ENCODE measurements around the gene PSIP1. TPM values are rescaled to one million over a fixed set of nuclear protein-coding genes. Genes with fewer than 3 reads are reported as not detected.
"Not testable (repeated sequence)": the region's sequence is repeated elsewhere in the genome, so short reads cannot be mapped to it uniquely, and the experiment has no call there.

The PSIP1 gene
- total RNA-seq (2014; rRNA removed; shearing (Covaris generic)) = 48.2 and 54.5 TPM in 2 replicates

DNA sequence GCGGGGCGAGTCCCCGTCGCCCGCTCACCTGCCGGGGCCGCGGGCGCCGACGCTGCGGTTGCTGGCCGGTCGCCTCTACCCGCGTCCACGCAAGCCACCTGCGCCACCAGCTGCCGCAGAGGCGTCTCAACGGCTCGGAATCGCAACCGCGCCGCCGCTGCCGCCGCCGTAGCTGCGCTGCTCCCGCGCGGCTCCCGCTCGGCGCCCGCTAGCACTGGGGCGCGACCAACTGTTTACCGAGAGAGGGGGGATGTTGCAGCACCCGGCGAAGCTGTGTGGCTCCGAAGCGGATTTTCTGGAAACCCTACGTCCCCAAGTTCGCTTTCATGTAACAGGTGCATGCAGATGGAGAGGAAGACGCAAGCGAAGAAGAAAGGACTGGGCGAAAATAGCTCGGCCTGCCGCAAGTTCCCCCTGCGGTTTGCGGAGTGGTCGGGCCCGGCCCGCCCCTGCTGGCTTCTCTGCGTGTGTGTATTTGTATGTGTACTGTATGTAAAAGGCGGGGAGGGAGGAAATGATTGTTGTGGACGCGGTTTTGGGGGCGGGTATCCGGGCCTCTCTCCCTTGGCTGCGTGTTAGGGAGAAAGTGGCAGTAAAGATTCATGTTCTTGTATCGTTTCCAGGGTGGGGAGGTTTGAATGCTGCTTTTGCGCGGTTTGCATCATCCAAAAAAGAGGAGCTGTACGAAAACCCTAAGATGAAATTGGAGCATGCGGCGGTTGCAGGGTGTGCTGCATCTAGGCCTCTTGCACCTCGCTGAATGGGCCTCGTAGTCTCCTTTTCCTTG is at the start of gene PSIP1:
Gene PSIP1 (minus strand): TSS at position 182 of the 787 bp plus-strand sequence. CDS start 782 bp downstream, outside the sequence.
- peak; percentile 78 for DNase-seq (ENCODE audit: low read depth)

GRCh38 chr9:15553528-15553898 is 42.7 kb upstream of the PSIP1 start:
- no peak for DNase-seq (ENCODE audit: low read depth)

GRCh38 chr9:15552636-15553527 is 42.1 kb upstream of the PSIP1 start, which contains the start of gene CCDC171:
CCDC171 (plus strand) TSS chr9:15553043; CDS start chr9:15564089, 11,046 bp downstream.
- peak; percentile 91 for DNase-seq (ENCODE audit: low read depth)

DNA sequence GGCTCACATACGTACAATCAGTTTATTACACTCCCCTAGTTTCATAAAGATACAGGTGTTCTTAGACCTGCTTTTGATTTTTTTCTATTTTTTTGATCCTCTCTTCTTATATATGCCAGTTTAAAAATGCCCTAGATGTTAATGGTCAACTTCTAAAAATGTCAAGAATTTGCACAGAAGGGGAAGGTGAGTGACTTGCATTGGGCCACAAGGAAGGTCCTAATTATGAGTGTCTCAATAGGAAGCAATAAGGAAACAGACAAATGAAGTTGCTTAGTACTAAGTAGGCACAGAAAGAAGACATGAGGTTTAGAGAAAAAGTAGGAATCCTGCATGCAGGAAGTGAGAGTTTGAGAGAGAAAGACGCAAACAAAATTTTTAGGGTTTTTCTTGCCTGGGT is 38.8 kb upstream of the PSIP1 start:
- no peak for DNase-seq (ENCODE audit: low read depth)

GRCh38 chr9:15543047-15543813 is 32.5 kb upstream of the PSIP1 start:
- no peak for DNase-seq (ENCODE audit: low read depth)

DNA sequence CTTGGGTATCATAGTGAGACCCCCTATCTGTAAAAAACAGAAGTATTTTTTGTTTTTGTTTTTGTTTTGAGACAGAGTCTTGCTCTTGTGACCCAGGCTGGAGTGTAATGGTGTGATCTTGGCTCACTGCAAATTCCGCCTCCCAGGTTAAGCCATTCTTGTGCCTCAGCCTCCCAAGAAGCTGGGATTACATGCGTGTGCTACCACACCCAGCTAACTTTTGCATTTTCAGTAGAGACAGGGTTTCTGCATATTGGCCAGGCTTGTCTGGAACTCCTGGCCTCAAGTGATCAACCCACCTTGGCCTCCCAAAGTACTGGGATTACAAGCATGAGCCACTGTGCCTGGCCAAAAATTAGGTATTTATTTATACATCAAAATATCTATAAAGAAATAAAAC is 31.9 kb upstream of the PSIP1 start:
- no peak for DNase-seq (ENCODE audit: low read depth)

GRCh38 chr9:15541872-15542271 is 31.1 kb upstream of the PSIP1 start:
- no peak for DNase-seq (ENCODE audit: low read depth)

- no peak for DNase-seq (ENCODE audit: low read depth)
Observed at GRCh38 chr9:15531380-15531779, 20.6 kb upstream of the PSIP1 start.

- no peak for DNase-seq (ENCODE audit: low read depth)
Observed at GRCh38 chr9:15529566-15530324, 19.0 kb upstream of the PSIP1 start.

DNA sequence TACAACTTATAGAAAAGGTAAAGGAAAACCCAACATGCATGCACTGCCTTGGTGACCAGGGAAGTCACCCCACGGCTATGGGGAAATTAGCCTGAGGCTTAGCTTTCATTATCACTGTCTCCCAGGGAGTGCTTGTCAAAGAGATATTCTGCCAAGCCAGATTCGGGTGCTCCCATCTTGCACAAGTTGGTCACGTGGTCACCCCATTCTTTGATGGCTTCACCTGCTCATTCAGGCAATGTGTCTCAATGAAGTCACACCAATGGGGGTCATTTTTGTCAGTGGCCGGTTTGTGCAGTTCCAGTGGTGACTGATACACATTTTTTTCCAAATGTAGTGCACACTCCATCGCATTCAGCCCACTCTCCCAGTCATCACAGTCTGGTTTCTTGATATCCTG is 16.3 kb upstream of the PSIP1 start:
- DNase-seq (ENCODE audit: low read depth) = not testable (repeated sequence)

GRCh38 chr9:15525958-15526357 is 15.2 kb upstream of the PSIP1 start:
- DNase-seq (ENCODE audit: low read depth) = no peak

GRCh38 chr9:15524845-15525455 is 14.2 kb upstream of the PSIP1 start:
- DNase-seq (ENCODE audit: low read depth) = no peak

DNA sequence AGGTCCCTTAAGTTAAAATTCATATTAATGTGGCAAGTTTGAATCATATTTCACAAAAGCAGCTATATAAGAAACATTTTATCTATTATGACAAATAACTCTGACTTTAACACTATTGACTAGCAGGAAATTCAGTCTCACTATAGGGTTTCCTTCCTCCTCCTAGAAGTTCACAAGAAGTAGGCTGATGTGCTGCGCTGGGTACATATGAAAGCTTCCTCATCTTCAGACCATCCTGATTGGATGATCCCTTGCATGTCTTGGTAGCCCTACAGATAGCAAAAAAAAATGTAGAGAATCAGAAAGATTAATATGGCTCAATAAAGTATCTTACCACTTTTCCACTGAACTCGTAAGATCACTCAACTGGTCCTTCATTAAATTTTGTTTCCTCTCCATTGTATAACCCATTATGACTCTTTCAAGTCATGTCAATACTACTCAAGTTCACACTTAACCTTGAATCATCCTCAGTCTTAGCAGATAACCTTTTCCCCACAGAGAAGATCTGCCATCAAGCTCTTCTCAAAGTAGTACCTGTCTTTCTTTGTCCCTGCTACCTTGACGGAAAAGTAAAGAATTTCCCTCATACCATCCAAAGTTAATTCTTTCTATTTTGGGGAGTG is 11.5 kb upstream of the PSIP1 start:
- DNase-seq (ENCODE audit: low read depth) = no peak

- no peak for DNase-seq (ENCODE audit: low read depth)
Observed at GRCh38 chr9:15521254-15521653, 10.5 kb upstream of the PSIP1 start.

DNA sequence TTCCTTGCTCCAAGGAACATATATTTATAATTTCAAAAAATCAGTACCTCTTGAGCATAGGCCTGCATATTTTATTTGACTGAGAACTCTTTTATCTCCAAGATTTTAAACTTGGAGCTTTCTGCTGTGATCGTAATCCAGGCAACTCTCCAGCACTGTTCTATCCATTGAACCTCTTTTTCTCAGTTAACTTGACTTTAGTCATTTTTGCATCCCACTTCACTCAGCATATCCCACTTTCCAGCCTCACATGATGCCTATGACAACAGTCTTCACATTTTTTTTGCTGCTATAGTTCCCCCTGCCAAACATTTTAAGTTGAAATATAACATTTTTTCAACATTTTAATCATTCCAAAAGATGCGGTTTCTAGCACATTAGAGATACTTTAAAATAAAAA is 9.1 kb upstream of the PSIP1 start:
- no peak for DNase-seq (ENCODE audit: low read depth)

GRCh38 chr9:15513335-15513734 is 2.6 kb upstream of the PSIP1 start:
- peak; percentile 31 for DNase-seq (ENCODE audit: low read depth)

- no peak for DNase-seq (ENCODE audit: low read depth)
Observed at GRCh38 chr9:15512889-15513288, 2.1 kb upstream of the PSIP1 start.

GRCh38 chr9:15512204-15512603 is 1.4 kb upstream of the PSIP1 start:
- DNase-seq (ENCODE audit: low read depth) = no peak

DNA sequence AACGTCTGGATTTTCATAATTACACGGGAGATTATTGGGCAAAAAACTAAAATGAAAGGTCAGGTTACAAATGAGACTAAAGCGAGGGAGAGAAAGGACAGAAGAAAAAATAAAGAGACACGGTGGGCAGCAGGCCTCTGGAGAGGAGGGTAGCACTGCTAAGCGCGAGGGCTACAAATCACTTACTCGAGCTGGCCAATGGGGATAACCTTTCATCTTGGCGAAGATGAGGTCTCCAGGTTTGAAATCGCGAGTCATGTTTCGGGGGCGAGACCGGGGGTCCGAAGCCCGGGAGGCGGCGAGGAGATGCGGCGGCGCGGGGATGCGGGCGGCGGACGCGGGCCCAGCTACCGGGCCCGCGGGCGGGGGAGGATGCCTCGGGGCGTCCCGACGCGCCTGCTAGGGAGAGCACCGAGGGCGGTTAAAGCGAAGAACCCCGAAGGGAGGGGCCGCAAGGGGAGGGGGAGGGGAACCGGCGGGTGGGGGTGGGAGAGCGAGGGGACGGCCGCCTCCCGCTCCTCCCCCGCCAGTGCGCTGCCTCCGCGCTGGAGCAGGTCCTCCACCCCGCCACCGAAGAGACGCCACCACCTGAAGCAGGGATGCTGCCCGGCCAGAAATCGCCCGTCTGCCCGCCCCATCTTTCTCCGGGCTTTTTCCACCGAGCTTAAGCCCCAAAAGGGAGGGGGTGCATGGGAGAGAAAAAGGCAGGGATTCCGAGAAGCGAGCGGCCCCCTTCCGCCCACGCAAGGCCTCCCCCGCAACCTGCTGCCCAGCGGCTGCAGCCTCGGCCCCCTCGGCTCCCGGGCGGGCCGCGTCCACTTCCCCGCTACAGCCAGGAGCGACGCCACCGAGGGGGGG is 610 bp downstream of the PSIP1 start:
- DNase-seq (ENCODE audit: low read depth) = peak; percentile 6

Data from RPMI7951 (cell line).